ENCODE measurements around the gene MAP4K3. TPM values are rescaled to one million over a fixed set of nuclear protein-coding genes. Genes with fewer than 3 reads are reported as not detected.

Gene MAP4K3
- total and polyA plus RNA-seq, 9 of the 15 experiments (the other 6 are each of a cell fraction or from before 2014, with no cell fraction given): 3.1 to 30.0 (median 16.9) TPM

DNA sequence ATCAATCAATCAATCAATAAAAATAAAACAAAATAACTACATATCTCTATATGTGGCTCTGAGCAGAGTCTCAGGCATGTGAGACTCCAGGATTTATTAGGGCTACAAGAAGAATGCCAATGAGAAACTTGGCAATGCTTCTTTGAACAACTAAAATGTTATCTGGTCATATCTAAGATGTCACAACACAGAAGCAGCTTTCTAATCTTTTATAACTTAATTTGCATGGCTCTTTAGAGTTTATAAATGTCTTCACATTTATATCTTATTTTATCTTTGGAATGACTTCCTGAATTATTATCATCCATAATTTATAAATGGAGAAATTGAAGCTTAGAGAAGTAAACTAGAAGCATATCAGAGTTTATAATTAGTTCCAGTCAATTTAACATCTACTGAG, 14.9 kb upstream of the MAP4K3 start:
- TF ChIP-seq ZNF318 (IDR thresholded peaks at IDR 0.05; ENCODE audit: borderline replicate concordance in 1 of 2, low read depth in 1 of 2) (no peak), ZNF644 (tag; IDR thresholded peaks at IDR 0.05; ENCODE audit: low read depth) (no peak), SREBF1 (IDR thresholded peaks at IDR 0.05; ENCODE audit: borderline replicate concordance, low read depth, low read length) (no peak), ZNF217 (CRISPR knock-in tag; IDR thresholded peaks at IDR 0.05) (no peak), NFIX (CRISPR knock-in tag; IDR thresholded peaks at IDR 0.05; ENCODE audit: low read depth) (no peak), SLC30A9 (CRISPR knock-in tag; IDR thresholded peaks at IDR 0.05) (no peak), HDAC1 (IDR thresholded peaks at IDR 0.05) (no peak), ATF2 (CRISPR knock-in tag; IDR thresholded peaks at IDR 0.05) (no peak), PTBP1 (IDR thresholded peaks at IDR 0.05; ENCODE audit: low read depth, low read length) (no peak), NR2F6 (CRISPR knock-in tag; IDR thresholded peaks at IDR 0.05) (no peak), BRCA1 (IDR thresholded peaks at IDR 0.05) (no peak), BRCA1 (CRISPR knock-in tag; IDR thresholded peaks at IDR 0.05) (no peak)
- Histone ChIP-seq H3K4me3 (no peak overlapping the region), H3K9me3 (replicated peaks; ENCODE audit: control insufficient read depth, insufficient read depth, low read depth, low read length) (no peaks in the 10 kb centered on the region), H3K27me3 (ENCODE audit: control insufficient read depth in 2 of 2, insufficient read depth in 2 of 2, low read length in 2 of 2) (no peaks in the 10 kb centered on the region), H3K4me2 (ENCODE audit: insufficient read depth, low read length) (no peak overlapping the region), H3K36me3 (ENCODE audit: control insufficient read depth, insufficient read depth, low read length) (no peaks in the 10 kb centered on the region; the same call in 2 of the 3 replicates), H3K4me1 (replicated peaks in 1 of 2; ENCODE audit: control insufficient read depth in 2 of 2, insufficient read depth in 2 of 2, low read length in 2 of 2) (no peaks in the 10 kb centered on the region), H3K9ac (ENCODE audit: insufficient read depth in 1 of 2, low read depth in 2 of 2, low read length in 2 of 2) (no peak overlapping the region), H2AFZ (ENCODE audit: low read depth, low read length) (no peak overlapping the region), H3K9me1 (ENCODE audit: control insufficient read depth, insufficient read depth, low read length) (no peaks in the 10 kb centered on the region), H4K20me1 (replicated peaks; ENCODE audit: control insufficient read depth, insufficient read depth, low read length) (no peaks in the 10 kb centered on the region), H3K27ac (ENCODE audit: extremely low read depth, low read depth, low read length) (no peak overlapping the region), H3K79me2 (ENCODE audit: control insufficient read depth, insufficient read depth, low read length) (no peaks in the 10 kb centered on the region)
- intact Hi-C loops (cut with micrococcal nuclease): no loop called here
- ChIA-PET POLR2A (interaction anchor here (1.1 kb wide), 1 partner anchor 13 kb away, joined by 3 read pairs; no protein-coding TSS in a partner anchor), CTCF (ENCODE audit: low intra/inter-chr PET ratio) (no interaction called here)
- ATAC-seq (no peak), FAIRE-seq (no peak), DNase-seq (ENCODE audit: extremely low read depth in 1 of 4, low spot score in 3 of 4) (no peak)
- in situ Hi-C loops (cut with MboI): no loop called here
- no TSS peak for BruUV-seq (replicated peaks)
